H1 (cell line): ENCODE results near the gene WFIKKN1. TPM values are rescaled to one million over a fixed set of nuclear protein-coding genes. Genes with fewer than 3 reads are reported as not detected.

Experiments
- CTCF ChIA-PET: fragments of 300-600 bp; sonication (Branson Sonifier 250); formaldehyde crosslinking; loops from one replicate; lab custom pipeline; 2021; ENCODE audit not compliant: partially characterized antibody; lab: Charles Lee
- POLR2A ChIA-PET: fragments of 300-600 bp; sonication (Branson Sonifier 250); formaldehyde crosslinking; loops from one replicate; lab custom pipeline; 2021; ENCODE audit warnings: inconsistent platforms; ENCODE audit not compliant: partially characterized antibody; lab: Charles Lee
- DNase-seq, 2 experiments: peaks; one replicate each; pipeline versions ENCODE4 v3.0.0 to v3.0.0-alpha.2; 2010 to 2022; ENCODE audit warnings: low spot score in 2 of 2, low read depth in 1 of 2, mixed read lengths in 1 of 2
- FAIRE-seq: peaks from 2 replicates; lab custom pipeline; 2011; peaks lifted over from hg19 to GRCh38; lab: Jason Lieb, UNC
- H2AFZ ChIP-seq: 2 replicates; pipeline ENCODE4 v1.8.1; 2012; ENCODE audit warnings: low read length, inconsistent platforms
- H2AK5ac ChIP-seq: 2 replicates; pipeline ENCODE4 v1.6.1; 2013; ENCODE audit warnings: low read depth, low read length
- H2BK120ac ChIP-seq: replicated peaks from 2 replicates; pipeline ENCODE3; 2013; ENCODE audit warnings: low read depth, low read length, inconsistent platforms
- H2BK12ac ChIP-seq: 2 replicates; pipeline ENCODE4 v1.6.1; 2013; ENCODE audit warnings: low read depth, low read length
- H2BK15ac ChIP-seq: 2 replicates; pipeline ENCODE4 v1.6.1; 2013; ENCODE audit warnings: low read length
- H2BK20ac ChIP-seq: 2 replicates; pipeline ENCODE4 v1.6.1; 2013; ENCODE audit warnings: low read length
- H2BK5ac ChIP-seq: 2 replicates; pipeline ENCODE4 v1.6.1; 2013; ENCODE audit warnings: low read depth, low read length
- H3K14ac ChIP-seq: 2 replicates; pipeline ENCODE4 v1.6.1; 2013; ENCODE audit warnings: inconsistent platforms; ENCODE audit not compliant: insufficient read length
- H3K18ac ChIP-seq: 2 replicates; pipeline ENCODE4 v1.6.1; 2013; ENCODE audit warnings: low read length; ENCODE audit errors: extremely low read depth
- H3K23ac ChIP-seq: 2 replicates; pipeline ENCODE4 v1.6.1; 2013; ENCODE audit warnings: inconsistent platforms; ENCODE audit not compliant: insufficient read length
- H3K23me2 ChIP-seq: 2 replicates; pipeline ENCODE4 v1.6.1; 2013; ENCODE audit warnings: low read depth, low read length
- H3K27ac ChIP-seq: 2 replicates; pipeline ENCODE4 v1.6.1; 2011; ENCODE audit warnings: low read depth, low read length, inconsistent platforms
- H3K27me3 ChIP-seq, 4 experiments: replicated peaks in 1 of 4; 1 replicate in 1 of 4; 2 replicates in 3 of 4; pipeline versions ENCODE4 v1.6.1 to v1.8.1; 2011 to 2013; ENCODE audit warnings: low read length in 3 of 4, mild to moderate bottlenecking in 3 of 4, inconsistent platforms in 2 of 4, mixed read lengths in 2 of 4, moderate library complexity in 1 of 4; ENCODE audit not compliant: control insufficient read depth in 3 of 4, insufficient read depth in 3 of 4; ENCODE audit errors: extremely low read depth in 1 of 4
- H3K36me3 ChIP-seq, 4 experiments: 2 replicates each; pipeline versions ENCODE4 v1.6.1 to v1.8.1; 2011 to 2013; ENCODE audit warnings: mild to moderate bottlenecking in 4 of 4, low read length in 3 of 4, moderate library complexity in 2 of 4, control low read depth in 1 of 4, inconsistent platforms in 1 of 4; ENCODE audit not compliant: insufficient read depth in 4 of 4, control insufficient read depth in 2 of 4
- H3K4ac ChIP-seq: replicated peaks from 2 replicates; pipeline ENCODE3; 2013; ENCODE audit warnings: low read length, low read depth, mixed read lengths, inconsistent platforms; ENCODE audit not compliant: insufficient read length
- H3K4me1 ChIP-seq, 4 experiments: replicated peaks in 1 of 4; 1 replicate in 1 of 4; 2 replicates in 3 of 4; pipeline versions ENCODE4 v1.6.1 to v1.8.1; 2011 to 2013; ENCODE audit warnings: low read length in 3 of 4, inconsistent platforms in 2 of 4, mixed read lengths in 1 of 4; ENCODE audit not compliant: insufficient read depth in 4 of 4, control insufficient read depth in 3 of 4
- H3K4me2 ChIP-seq, 2 experiments: 2 replicates each; pipeline versions ENCODE4 v1.6.1 to v1.8.1; 2011 to 2013; ENCODE audit warnings: low read depth in 2 of 2, low read length in 2 of 2, control low read depth in 1 of 2, inconsistent platforms in 1 of 2, mild to moderate bottlenecking in 1 of 2; ENCODE audit not compliant: insufficient read depth in 1 of 2
- H3K4me3 ChIP-seq, 4 experiments: fragments of 200-600, 300-600 bp in 1 of 4; sonication (generic), shearing (Covaris generic), sonication (Bioruptor Twin) in 1 of 4; 2 replicates each; pipeline versions ENCODE4 v1.5.1 to v1.8.1; 2011 to 2016; ENCODE audit warnings: low read length in 4 of 4, low read depth in 3 of 4, control low read depth in 2 of 4, inconsistent platforms in 2 of 4, mild to moderate bottlenecking in 2 of 4, mixed read lengths in 1 of 4, moderate library complexity in 1 of 4; ENCODE audit not compliant: insufficient read depth in 2 of 4; ENCODE audit errors: extremely low read depth in 1 of 4
- H3K56ac ChIP-seq: replicated peaks from 2 replicates; pipeline ENCODE3; 2013; ENCODE audit warnings: low read depth, mild to moderate bottlenecking, mixed read lengths, low read length, inconsistent platforms; ENCODE audit not compliant: insufficient read length
- H3K79me1 ChIP-seq: 2 replicates; pipeline ENCODE4 v1.6.1; 2013; ENCODE audit warnings: low read depth, low read length, control low read depth
- H3K79me2 ChIP-seq, 2 experiments: 2 replicates each; pipeline versions ENCODE4 v1.6.1 to v1.8.1; 2012 to 2013; ENCODE audit warnings: low read length in 2 of 2, mild to moderate bottlenecking in 2 of 2, inconsistent platforms in 1 of 2; ENCODE audit not compliant: insufficient read depth in 2 of 2, control insufficient read depth in 1 of 2
- H3K9ac ChIP-seq, 4 experiments: replicated peaks in 1 of 4; 1 replicate in 1 of 4; 2 replicates in 3 of 4; pipeline versions ENCODE4 v1.6.1 to v1.8.1; 2011 to 2013; ENCODE audit warnings: low read depth in 3 of 4, low read length in 3 of 4, control low read depth in 2 of 4, mild to moderate bottlenecking in 2 of 4, moderate library complexity in 2 of 4, inconsistent platforms in 1 of 4; ENCODE audit errors: extremely low read depth in 1 of 4
- H3K9me3 ChIP-seq, 2 experiments: 2 replicates each; pipeline versions ENCODE4 v1.6.1 to v1.8.1; 2012 to 2013; ENCODE audit warnings: mild to moderate bottlenecking in 2 of 2, moderate library complexity in 2 of 2, control low read depth in 1 of 2, inconsistent platforms in 1 of 2, low read depth in 1 of 2, low read length in 1 of 2, mixed read lengths in 1 of 2; ENCODE audit not compliant: insufficient read depth in 2 of 2
- H4K20me1 ChIP-seq, 2 experiments: replicated peaks in 1 of 2; 2 replicates each; pipeline versions ENCODE3 to v1.8.1; 2011 to 2013; ENCODE audit warnings: inconsistent platforms in 2 of 2, low read length in 2 of 2, mild to moderate bottlenecking in 1 of 2; ENCODE audit not compliant: insufficient read depth in 2 of 2, control insufficient read depth in 1 of 2
- H4K5ac ChIP-seq: 2 replicates; pipeline ENCODE4 v1.6.1; 2013; ENCODE audit warnings: low read length, low read depth, mixed read lengths, inconsistent platforms; ENCODE audit not compliant: insufficient read length
- H4K8ac ChIP-seq: 2 replicates; pipeline ENCODE4 v1.8.0; 2013; ENCODE audit warnings: mild to moderate bottlenecking, moderate library complexity, low read length, inconsistent platforms; ENCODE audit not compliant: insufficient read depth; ENCODE audit errors: extremely low read depth
- H4K91ac ChIP-seq: replicated peaks from 2 replicates; pipeline ENCODE3; 2013; ENCODE audit warnings: low read length, mixed read lengths, inconsistent platforms; ENCODE audit not compliant: insufficient read length
- ATF3 ChIP-seq: IDR thresholded peaks from 2 replicates; pipeline ENCODE4 v1.6.1; 2011; ENCODE audit warnings: low read depth, mild to moderate bottlenecking, low read length; ENCODE audit not compliant: insufficient read depth
- EGR1 ChIP-seq: IDR thresholded peaks from 2 replicates; pipeline ENCODE4 v1.6.1; 2011; ENCODE audit warnings: low read depth, low read length, borderline replicate concordance
- MAX ChIP-seq: IDR thresholded peaks from 2 replicates; pipeline ENCODE4 v1.6.1; 2012; ENCODE audit warnings: inconsistent platforms
- POLR2A ChIP-seq, 2 experiments: IDR thresholded peaks; 1 replicate in 1 of 2; 2 replicates in 1 of 2; pipeline ENCODE4 v1.6.1; 2011; ENCODE audit warnings: low read depth in 2 of 2, low read length in 2 of 2, mild to moderate bottlenecking in 2 of 2; ENCODE audit errors: control extremely low read depth in 1 of 2
- RXRA ChIP-seq: IDR thresholded peaks from 2 replicates; pipeline ENCODE4 v1.6.1; 2011; ENCODE audit warnings: low read depth, mild to moderate bottlenecking, low read length, moderate library complexity; ENCODE audit not compliant: insufficient read depth
- SUZ12 ChIP-seq: fragments of 200-600 bp; sonication (generic); IDR thresholded peaks from 2 replicates; pipeline ENCODE4 v1.6.1; 2012; ENCODE audit warnings: mild to moderate bottlenecking, inconsistent platforms, low read length, moderate library complexity, mixed read lengths
- TAF1 ChIP-seq: IDR thresholded peaks from 2 replicates; pipeline ENCODE4 v1.6.1; 2011; ENCODE audit warnings: mild to moderate bottlenecking, low read depth, low read length
- YY1 ChIP-seq: IDR thresholded peaks from 2 replicates; pipeline ENCODE4 v1.6.1; 2011; ENCODE audit warnings: low read depth, mild to moderate bottlenecking, low read length
- WGBS, 2 experiments: shearing (Covaris generic) in 1 of 2; methylation state at CpG; one replicate each; pipeline versions ENCODE4 v1.1.6 to v1.1.7; 2013 to 2015; ENCODE audit warnings: low lambda C conversion rate in 2 of 2, mixed read lengths in 2 of 2, inconsistent platforms in 1 of 2, low coverage in 1 of 2, missing lambda C conversion rate in 1 of 2; ENCODE audit not compliant: insufficient replicate concordance in 2 of 2, insufficient coverage in 1 of 2, insufficient read length in 1 of 2; ENCODE audit errors: extremely low coverage in 1 of 2, missing lambda C conversion rate in 1 of 2; 5-methylcytosine and 5-hydroxymethylcytosine counted together
- polyA plus RNA-seq, 7 experiments: library from polyadenylated mRNA; depleted of rRNA in 3 of 7; stranded (reverse) in 5 of 7; unstranded in 2 of 7; fragments of >200 nt in 5 of 7; fragments of 200-250 nt in 2 of 7; gene quantifications; 1 replicate in 5 of 7; 2 replicates in 1 of 7; 4 replicates in 1 of 7; pipeline versions ENCODE4 v1.2.1 to v1.2.3, GENCODE V29; 2011 to 2013; ENCODE audit warnings: missing spikeins in 2 of 7, mixed read lengths in 2 of 7
- total RNA-seq: library from RNA; stranded (reverse); fragmentation: NEBNext Ultra II Directional; extraction: Animal tissue kit (Norgen Biotek cat#: 25700); gene quantifications from 2 replicates; pipeline ENCODE4 v1.2.1, GENCODE V29; 2021

WFIKKN1 gene
- total and polyA plus RNA-seq, 2 of the 8 experiments (the other 6 are each of a cell fraction or from before 2014, with no cell fraction given), result 11.4 to 15.8 TPM

- Histone ChIP-seq H2AFZ (no peak overlapping the region), H3K27ac (no peak overlapping the region), H2BK15ac (no peak overlapping the region), H3K56ac (no peak overlapping the region), H2BK120ac (no peak overlapping the region), H3K9me3 (no peaks in the 10 kb centered on the region; a peak in 1 of 4 replicates), H3K4ac (no peak overlapping the region), H3K79me1 (peaks cover 3% of the 10 kb centered on the region), H2BK12ac (no peak overlapping the region), H3K14ac (no peak overlapping the region), H3K9ac (peak overlapping the region in 1 of 4 experiments; percentile 18; a peak in 2 of 7 replicates), H3K18ac (no peak overlapping the region; the same call in 1 of the 2 replicates), H3K79me2 (peaks cover 0 to under 1% of the 10 kb centered on the region in 2 experiments; a peak in 1 of 4 replicates), H4K91ac (no peak overlapping the region), H4K20me1 (peaks cover 0 to 7% of the 10 kb centered on the region in 2 experiments), H2BK20ac (no peak overlapping the region), H3K36me3 (no peaks in the 10 kb centered on the region; a peak in 1 of 8 replicates), H2BK5ac (no peak overlapping the region), H3K23ac (no peak overlapping the region), H3K27me3 (no peaks in the 10 kb centered on the region), H4K5ac (peak overlapping the region; percentile 9), H3K4me3 (no peak overlapping the region), H3K4me1 (no peaks in the 10 kb centered on the region; a peak in 1 of 7 replicates), H3K23me2 (no peaks in the 10 kb centered on the region), H4K8ac (peak overlapping the region; percentile 92), H2AK5ac (0 out of 2 replicates have a peak overlapping the region, but pooled peaks have one; percentile 39), H3K4me2 (no peak overlapping the region)
- DNase-seq (peak in 1 of 2 experiments; percentile 91), FAIRE-seq (no peak)
- ChIA-PET POLR2A (interaction anchor here (0.6 to 1.4 kb wide), 6 partner anchors 10 to 86 kb away, joined by 3 to 4 read pairs (median 3); no protein-coding TSS in a partner anchor), CTCF (interaction anchor here (0.6 to 5.2 kb wide), 16 partner anchors 10 to 185 kb away, joined by 3 to 29 read pairs (median 3); partner anchors contain the start of genes RAB11FIP3, RAB40C and RHOT2)
- WGBS, 2 experiments, result 66% methylated on average over 24 of the region's 28 CpGs; no CpG with 5 or more reads in 1 of the 2 experiments
- no peak for TF ChIP-seq RXRA
- no peak for TF ChIP-seq POLR2A (IDR thresholded peaks at IDR 0.05; ENCODE audit: control extremely low read depth in 1 of 2, low read depth in 2 of 2, low read length in 2 of 2)
- peak; percentile 77; the same call in 1 of the 2 replicates for TF ChIP-seq EGR1
- TF ChIP-seq YY1, result peak; percentile 89
- TF ChIP-seq MAX, result 0 out of 2 replicates have a peak, but pooled peaks have one; percentile 9
- 0 out of 2 replicates have a peak, but pooled peaks have one; percentile 25 for TF ChIP-seq ATF3
- no peak for TF ChIP-seq TAF1
- no peak for TF ChIP-seq SUZ12
These were observed 20.0 kb upstream of the WFIKKN1 start for GRCh38 chr16:610513-611381.
